K562 (cell line): ENCODE results near the gene USP12. TPM values are rescaled to one million over a fixed set of nuclear protein-coding genes. Genes with fewer than 3 reads are reported as not detected.

Experiments used
- BHLHE40 ChIP-seq: IDR thresholded peaks from 2 replicates; pipeline ENCODE4 v1.6.1; 2011; ENCODE audit warnings: low read length, improper control_type of control experiment
- CREB3L1 ChIP-seq: fragments of 450-650 bp; IDR thresholded peaks from 2 replicates; pipeline ENCODE4 v1.6.1; 2014; ENCODE audit warnings: low read depth, mild to moderate bottlenecking, moderate library complexity, borderline replicate concordance
- CREBBP ChIP-seq: IDR thresholded peaks from one replicate; pipeline ENCODE4 v1.6.1; 2012; ENCODE audit warnings: low read depth, mild to moderate bottlenecking, control low read depth, inconsistent platforms, low read length
- CREM ChIP-seq: IDR thresholded peaks from 2 replicates; pipeline ENCODE4 v1.6.1; 2014; ENCODE audit warnings: antibody characterized with exemption, low read depth
- FOXJ3 ChIP-seq: sonication (generic); formaldehyde crosslinking; IDR thresholded peaks from 2 replicates; pipeline ENCODE4 v1.4.0; 2020; ENCODE audit warnings: mild to moderate bottlenecking, missing genetic modification reagents
- KAT8 ChIP-seq: fragments of 450-650 bp; IDR thresholded peaks from 2 replicates; pipeline ENCODE4 v1.6.1; 2016; ENCODE audit warnings: low read depth, mild to moderate bottlenecking
- MTF1 ChIP-seq: fragments of 250-450 bp; sonication (Bioruptor Pico); IDR thresholded peaks from 2 replicates; pipeline ENCODE4 v1.9.0; 2021; ENCODE audit warnings: moderate library complexity, mild to moderate bottlenecking, inconsistent platforms, borderline replicate concordance
- NCOA1 ChIP-seq: fragments of 450-650 bp; IDR thresholded peaks from 2 replicates; pipeline ENCODE4 v1.6.1; 2016; ENCODE audit warnings: low read depth
- NR2F6 ChIP-seq: fragments of 450-650 bp; formaldehyde crosslinking; IDR thresholded peaks from 2 replicates; pipeline ENCODE4 v1.4.0; 2020; ENCODE audit warnings: mild to moderate bottlenecking
- PHTF2 ChIP-seq: fragments of 250-450 bp; sonication (Bioruptor Pico); IDR thresholded peaks from 2 replicates; pipeline ENCODE4 v1.5.0; 2021; ENCODE audit warnings: mild to moderate bottlenecking
- POLR2AphosphoS2 ChIP-seq: IDR thresholded peaks from 2 replicates; pipeline ENCODE4 v1.6.1; 2012; ENCODE audit warnings: low read length, improper control_type of control experiment
- RFX5 ChIP-seq: IDR thresholded peaks from 2 replicates; pipeline ENCODE4 v1.6.1; 2011; ENCODE audit warnings: low read depth, mild to moderate bottlenecking, improper control_type of control experiment, low read length
- TFAM ChIP-seq: fragments of 250-450 bp; sonication (Bioruptor Pico); conservative IDR thresholded peaks from 2 replicates; pipeline ENCODE4 v1.5.0; 2021; ENCODE audit warnings: mild to moderate bottlenecking, moderate library complexity
- ZBTB2 ChIP-seq: fragments of 450-650 bp; IDR thresholded peaks from 2 replicates; pipeline ENCODE4 v1.6.1; 2016; ENCODE audit warnings: antibody characterized with exemption
- ZHX1 ChIP-seq: fragments of 150-350 bp; conservative IDR thresholded peaks from 2 replicates; pipeline ENCODE4 v1.6.1; 2014; ENCODE audit warnings: low read length
- ZNF707 ChIP-seq: fragments of 250-450 bp; sonication (Bioruptor Pico); conservative IDR thresholded peaks from 2 replicates; pipeline ENCODE4 v1.8.0; 2022; ENCODE audit warnings: inconsistent platforms, mild to moderate bottlenecking, moderate library complexity
- polyA plus RNA-seq, 8 experiments: library from polyadenylated mRNA; depleted of rRNA in 4 of 8; stranded (reverse) in 5 of 8; unstranded in 3 of 8; fragments of >200 nt; fragmentation: Nextera tagmentation in 2 of 8; fragmentation: Illumina TruSeq in 1 of 8; extraction: Ambion mirVana in 2 of 8; extraction: Trizol in 1 of 8; gene quantifications; 2 replicates each; pipeline versions ENCODE4 v1.2.1 to v1.2.3, GENCODE V29; 2011 to 2014; ENCODE audit warnings: inconsistent platforms in 1 of 8, missing spikeins in 1 of 8
- total RNA-seq, 7 experiments: library from RNA; depleted of rRNA in 6 of 7; stranded (reverse); fragments of >200 nt in 6 of 7; fragmentation: Illumina TruSeq in 2 of 7; extraction: Trizol in 2 of 7; gene quantifications; 2 replicates each; pipeline versions ENCODE4 v1.2.1 to v1.2.3, GENCODE V29; 2011 to 2021; ENCODE audit warnings: low replicate concordance in 1 of 7
- TF ChIP-seq, protein P1 (sequence below): fragments of 450-650 bp; IDR thresholded peaks from 2 replicates; pipeline ENCODE4 v1.7.0; 2016; ENCODE audit warnings: borderline replicate concordance
- TF ChIP-seq, protein P2 (sequence below): fragments of 450-650 bp; IDR thresholded peaks from 2 replicates; pipeline ENCODE4 v1.6.1; 2016; ENCODE audit warnings: mild to moderate bottlenecking

USP12 gene
- total and polyA plus RNA-seq, 9 of the 15 experiments (the other 6 are each of a cell fraction or from before 2014, with no cell fraction given): 1.8 to 20.5 (median 13.3) TPM

DNA sequence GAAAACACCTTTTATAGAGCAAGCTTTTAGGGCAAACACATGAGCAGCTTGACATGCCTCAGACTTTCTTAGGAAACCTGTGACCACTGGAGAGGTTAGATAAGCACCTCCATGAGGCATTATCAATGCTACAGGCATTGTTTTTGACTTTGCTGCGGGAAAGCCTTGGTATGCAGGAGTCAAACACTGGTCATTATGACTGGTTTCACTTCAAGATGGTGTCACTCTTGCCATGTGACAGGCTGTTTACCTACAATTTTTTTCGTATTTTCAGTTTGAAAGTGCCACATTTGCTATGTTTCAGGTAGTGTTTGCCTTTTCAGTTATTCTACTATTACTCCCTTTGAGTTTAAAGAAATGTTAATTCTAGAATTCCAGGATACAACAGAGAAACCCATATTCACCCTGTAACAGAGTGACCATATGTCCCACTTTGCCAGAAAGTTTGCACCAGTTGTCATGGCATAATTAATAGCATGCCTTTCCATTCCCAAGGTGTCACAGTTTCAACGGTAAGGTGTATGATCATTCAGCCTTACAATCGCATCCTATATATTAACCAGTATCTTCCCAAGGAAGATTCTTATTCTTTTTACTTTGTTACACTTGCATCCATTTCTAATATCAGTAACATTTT is 33.0 kb downstream of the USP12 start (continued):
- TF ChIP-seq CREM: no peak
- no peak for TF ChIP-seq ZHX1
- TF ChIP-seq MTF1: peak; percentile 97
- no peak for TF ChIP-seq CREB3L1
- no peak for TF ChIP-seq KAT8
- TF ChIP-seq, protein P1, sequence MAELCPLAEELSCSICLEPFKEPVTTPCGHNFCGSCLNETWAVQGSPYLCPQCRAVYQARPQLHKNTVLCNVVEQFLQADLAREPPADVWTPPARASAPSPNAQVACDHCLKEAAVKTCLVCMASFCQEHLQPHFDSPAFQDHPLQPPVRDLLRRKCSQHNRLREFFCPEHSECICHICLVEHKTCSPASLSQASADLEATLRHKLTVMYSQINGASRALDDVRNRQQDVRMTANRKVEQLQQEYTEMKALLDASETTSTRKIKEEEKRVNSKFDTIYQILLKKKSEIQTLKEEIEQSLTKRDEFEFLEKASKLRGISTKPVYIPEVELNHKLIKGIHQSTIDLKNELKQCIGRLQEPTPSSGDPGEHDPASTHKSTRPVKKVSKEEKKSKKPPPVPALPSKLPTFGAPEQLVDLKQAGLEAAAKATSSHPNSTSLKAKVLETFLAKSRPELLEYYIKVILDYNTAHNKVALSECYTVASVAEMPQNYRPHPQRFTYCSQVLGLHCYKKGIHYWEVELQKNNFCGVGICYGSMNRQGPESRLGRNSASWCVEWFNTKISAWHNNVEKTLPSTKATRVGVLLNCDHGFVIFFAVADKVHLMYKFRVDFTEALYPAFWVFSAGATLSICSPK: no peak
- no peak for TF ChIP-seq FOXJ3 (CRISPR knock-in tag)
- no peak for TF ChIP-seq BHLHE40
- peak; percentile 92 for TF ChIP-seq ZNF707
- TF ChIP-seq TFAM (CRISPR knock-in tag): no peak
- TF ChIP-seq ZBTB2: peak; percentile 79
- no peak for TF ChIP-seq POLR2AphosphoS2
- TF ChIP-seq RFX5: no peak
- TF ChIP-seq NR2F6: peak; percentile 89; the same call in 1 of the 2 replicates
- no peak for TF ChIP-seq NCOA1
- TF ChIP-seq, protein P2, sequence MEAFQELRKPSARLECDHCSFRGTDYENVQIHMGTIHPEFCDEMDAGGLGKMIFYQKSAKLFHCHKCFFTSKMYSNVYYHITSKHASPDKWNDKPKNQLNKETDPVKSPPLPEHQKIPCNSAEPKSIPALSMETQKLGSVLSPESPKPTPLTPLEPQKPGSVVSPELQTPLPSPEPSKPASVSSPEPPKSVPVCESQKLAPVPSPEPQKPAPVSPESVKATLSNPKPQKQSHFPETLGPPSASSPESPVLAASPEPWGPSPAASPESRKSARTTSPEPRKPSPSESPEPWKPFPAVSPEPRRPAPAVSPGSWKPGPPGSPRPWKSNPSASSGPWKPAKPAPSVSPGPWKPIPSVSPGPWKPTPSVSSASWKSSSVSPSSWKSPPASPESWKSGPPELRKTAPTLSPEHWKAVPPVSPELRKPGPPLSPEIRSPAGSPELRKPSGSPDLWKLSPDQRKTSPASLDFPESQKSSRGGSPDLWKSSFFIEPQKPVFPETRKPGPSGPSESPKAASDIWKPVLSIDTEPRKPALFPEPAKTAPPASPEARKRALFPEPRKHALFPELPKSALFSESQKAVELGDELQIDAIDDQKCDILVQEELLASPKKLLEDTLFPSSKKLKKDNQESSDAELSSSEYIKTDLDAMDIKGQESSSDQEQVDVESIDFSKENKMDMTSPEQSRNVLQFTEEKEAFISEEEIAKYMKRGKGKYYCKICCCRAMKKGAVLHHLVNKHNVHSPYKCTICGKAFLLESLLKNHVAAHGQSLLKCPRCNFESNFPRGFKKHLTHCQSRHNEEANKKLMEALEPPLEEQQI: peak; percentile 38; the same call in 1 of the 2 replicates
- no peak for TF ChIP-seq CREBBP
- peak; percentile 73; the same call in 1 of the 2 replicates for TF ChIP-seq PHTF2
